Stimulated activated CD4-positive, alpha-beta T cell treated with anti-CD3 and anti-CD28 coated beads, Interleukin-4, amount 100 ng/mL, for 24 hours (primary cell): ENCODE measurements around the gene KIAA1755.

Experiments used
- DNase-seq: peaks from one replicate; pipeline ENCODE4 v3.0.0-alpha.2; 2020

KIAA1755 gene

GRCh38 chr20:38238829-38239228 lies 21.7 kb downstream of the KIAA1755 start:
- DNase-seq = no peak

- DNase-seq = no peak
These were observed 23.2 kb downstream of the KIAA1755 start for GRCh38 chr20:38237381-38237780.

- DNase-seq = no peak
These were observed 28.9 kb downstream of the KIAA1755 start for GRCh38 chr20:38231531-38232121.

- no peak for DNase-seq
These were observed 29.5 kb downstream of the KIAA1755 start for GRCh38 chr20:38230957-38231526.

- no peak for DNase-seq
These were observed 30.3 kb downstream of the KIAA1755 start for GRCh38 chr20:38230253-38230551.

- DNase-seq = no peak
These were observed 30.9 kb downstream of the KIAA1755 start for GRCh38 chr20:38229376-38230252.

- no peak for DNase-seq
These were observed 32.1 kb downstream of the KIAA1755 start for GRCh38 chr20:38228436-38228835.

GRCh38 chr20:38227420-38228360 lies 32.8 kb downstream of the KIAA1755 start:
- no peak for DNase-seq

- no peak for DNase-seq
These were observed 34.0 kb downstream of the KIAA1755 start for GRCh38 chr20:38226553-38226952.

GRCh38 chr20:38225900-38226263 lies 34.7 kb downstream of the KIAA1755 start:
- DNase-seq = no peak

GRCh38 chr20:38225240-38225899 lies 35.2 kb downstream of the KIAA1755 start:
- no peak for DNase-seq

GRCh38 chr20:38224531-38224930 lies 36.0 kb downstream of the KIAA1755 start:
- DNase-seq = no peak

GRCh38 chr20:38223743-38224100 lies 36.8 kb downstream of the KIAA1755 start:
- no peak for DNase-seq

- DNase-seq = no peak
These were observed 37.4 kb downstream of the KIAA1755 start for GRCh38 chr20:38222923-38223742.

- peak; percentile 61 for DNase-seq
These were observed 38.2 kb downstream of the KIAA1755 start for GRCh38 chr20:38222231-38222922.

- DNase-seq = peak; percentile 71
These were observed 39.4 kb downstream of the KIAA1755 start for GRCh38 chr20:38221119-38221589.

GRCh38 chr20:38220587-38221118 lies 39.9 kb downstream of the KIAA1755 start:
- no peak for DNase-seq

GRCh38 chr20:38219006-38219950 lies 41.3 kb downstream of the KIAA1755 start:
- DNase-seq = no peak

GRCh38 chr20:38218566-38218885 lies 42.0 kb downstream of the KIAA1755 start:
- no peak for DNase-seq
